MCF 10A (cell line): ENCODE data around the gene PIP4K2A. TPM values are rescaled to one million over a fixed set of nuclear protein-coding genes. Genes with fewer than 3 reads are reported as not detected.

Experiments used
- BruUV-seq: library from RNA; stranded (reverse); fragments of 400-500 nt; replicated peaks from 2 replicates; lab custom pipeline; 2021; lab: Mats Ljungman, UMichigan
- CTCF ChIA-PET: fragments of 300-600 bp; sonication (Branson Sonifier 250); formaldehyde crosslinking; extraction: SDS; loops from one replicate; lab custom pipeline; 2021; ENCODE audit warnings: antibody characterized with exemption, inconsistent platforms; lab: Yijun Ruan, JAX
- POLR2A ChIA-PET: fragments of 300-600, 350-650 bp; sonication (Branson Sonifier 250); formaldehyde crosslinking; extraction: SDS; loops from one replicate; lab custom pipeline; 2020; ENCODE audit warnings: antibody characterized with exemption, inconsistent platforms; lab: Yijun Ruan, JAX
- DNase-seq: peaks from one replicate; pipeline ENCODE4 v3.0.0-alpha.2; 2018; ENCODE audit not compliant: unreplicated experiment
- H3K27ac Mint-ChIP-seq: one replicate; pipeline ENCODE4 v1.8.0; 2022; ENCODE audit warnings: mild to moderate bottlenecking, low read depth, mixed read lengths; ENCODE audit not compliant: unreplicated experiment
- H3K27me3 Mint-ChIP-seq: one replicate; pipeline ENCODE4 v1.8.0; 2022; ENCODE audit warnings: mixed read lengths; ENCODE audit not compliant: insufficient read depth, unreplicated experiment
- H3K36me3 Mint-ChIP-seq: one replicate; pipeline ENCODE4 v1.8.0; 2022; ENCODE audit warnings: mild to moderate bottlenecking, moderate library complexity, mixed read lengths; ENCODE audit not compliant: insufficient read depth, unreplicated experiment
- H3K4me1 Mint-ChIP-seq: one replicate; pipeline ENCODE4 v1.8.0; 2022; ENCODE audit warnings: mixed read lengths; ENCODE audit not compliant: insufficient read depth, unreplicated experiment
- H3K4me3 Mint-ChIP-seq: one replicate; pipeline ENCODE4 v1.8.0; 2022; ENCODE audit warnings: mild to moderate bottlenecking, moderate library complexity, mixed read lengths; ENCODE audit not compliant: unreplicated experiment
- H3K9me3 Mint-ChIP-seq: one replicate; pipeline ENCODE4 v1.8.0; 2022; ENCODE audit warnings: mixed read lengths; ENCODE audit not compliant: unreplicated experiment
- intact Hi-C: fragments of 100-400 bp; cut with micrococcal nuclease; formaldehyde crosslinking; loops from 2 replicates; pipeline ENCODE4 v1.14.1; 2022
- total RNA-seq: library from RNA; stranded (reverse); gene quantifications from 2 replicates; pipeline ENCODE4 v1.2.3, GENCODE V29; 2022
- TF ChIP-seq, protein P1 (sequence below): fragments of 200-600 bp; IDR thresholded peaks from one replicate; pipeline ENCODE4 v1.8.0; 2022; ENCODE audit warnings: antibody characterized with exemption, mild to moderate bottlenecking; ENCODE audit not compliant: unreplicated experiment

PIP4K2A gene
- total RNA-seq, 1 experiment from 2014 or later, result 24.2 TPM

DNA sequence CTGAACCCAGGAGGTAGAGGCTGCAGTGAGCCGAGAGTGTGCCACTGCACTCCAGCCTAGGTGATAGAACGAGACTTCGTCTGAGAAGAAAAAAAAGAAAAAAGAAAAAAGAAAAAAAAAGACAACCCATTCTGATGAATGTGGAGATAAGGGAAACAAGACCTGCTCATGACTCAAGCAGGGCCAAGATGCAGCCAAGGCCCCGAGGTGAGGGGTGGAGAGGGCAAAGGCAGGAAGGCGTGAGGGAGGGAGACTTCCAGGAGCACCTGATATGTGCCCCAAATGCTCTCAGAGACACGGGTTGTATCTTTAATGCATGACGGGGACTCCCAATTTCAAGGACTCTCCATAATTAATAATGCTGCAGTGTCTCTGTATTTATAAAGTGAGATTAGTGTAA is 134.6 kb downstream of the PIP4K2A start:
- no peaks in the 10 kb centered on the region for H3K27me3 Mint-ChIP-seq
- no peak overlapping the region for H3K4me3 Mint-ChIP-seq
- H3K4me1 Mint-ChIP-seq, result no peaks in the 10 kb centered on the region
- H3K36me3 Mint-ChIP-seq, result peaks cover 11% of the 10 kb centered on the region
- TF ChIP-seq, protein P1, sequence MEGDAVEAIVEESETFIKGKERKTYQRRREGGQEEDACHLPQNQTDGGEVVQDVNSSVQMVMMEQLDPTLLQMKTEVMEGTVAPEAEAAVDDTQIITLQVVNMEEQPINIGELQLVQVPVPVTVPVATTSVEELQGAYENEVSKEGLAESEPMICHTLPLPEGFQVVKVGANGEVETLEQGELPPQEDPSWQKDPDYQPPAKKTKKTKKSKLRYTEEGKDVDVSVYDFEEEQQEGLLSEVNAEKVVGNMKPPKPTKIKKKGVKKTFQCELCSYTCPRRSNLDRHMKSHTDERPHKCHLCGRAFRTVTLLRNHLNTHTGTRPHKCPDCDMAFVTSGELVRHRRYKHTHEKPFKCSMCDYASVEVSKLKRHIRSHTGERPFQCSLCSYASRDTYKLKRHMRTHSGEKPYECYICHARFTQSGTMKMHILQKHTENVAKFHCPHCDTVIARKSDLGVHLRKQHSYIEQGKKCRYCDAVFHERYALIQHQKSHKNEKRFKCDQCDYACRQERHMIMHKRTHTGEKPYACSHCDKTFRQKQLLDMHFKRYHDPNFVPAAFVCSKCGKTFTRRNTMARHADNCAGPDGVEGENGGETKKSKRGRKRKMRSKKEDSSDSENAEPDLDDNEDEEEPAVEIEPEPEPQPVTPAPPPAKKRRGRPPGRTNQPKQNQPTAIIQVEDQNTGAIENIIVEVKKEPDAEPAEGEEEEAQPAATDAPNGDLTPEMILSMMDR, result no peak
- no peak overlapping the region for H3K27ac Mint-ChIP-seq
- POLR2A ChIA-PET, result no interaction called here
- H3K9me3 Mint-ChIP-seq, result no peaks in the 10 kb centered on the region
- CTCF ChIA-PET, result interaction anchor here (1.3 kb wide), 1 partner anchor 409 kb away, joined by 3 read pairs; no protein-coding TSS in a partner anchor
- intact Hi-C loops, result loop anchor here (10.0 kb wide), 2 partner anchors 255 to 585 kb away; partner anchors contain the start of gene BMI1
- DNase-seq, result no peak
- no TSS peak for BruUV-seq

DNA sequence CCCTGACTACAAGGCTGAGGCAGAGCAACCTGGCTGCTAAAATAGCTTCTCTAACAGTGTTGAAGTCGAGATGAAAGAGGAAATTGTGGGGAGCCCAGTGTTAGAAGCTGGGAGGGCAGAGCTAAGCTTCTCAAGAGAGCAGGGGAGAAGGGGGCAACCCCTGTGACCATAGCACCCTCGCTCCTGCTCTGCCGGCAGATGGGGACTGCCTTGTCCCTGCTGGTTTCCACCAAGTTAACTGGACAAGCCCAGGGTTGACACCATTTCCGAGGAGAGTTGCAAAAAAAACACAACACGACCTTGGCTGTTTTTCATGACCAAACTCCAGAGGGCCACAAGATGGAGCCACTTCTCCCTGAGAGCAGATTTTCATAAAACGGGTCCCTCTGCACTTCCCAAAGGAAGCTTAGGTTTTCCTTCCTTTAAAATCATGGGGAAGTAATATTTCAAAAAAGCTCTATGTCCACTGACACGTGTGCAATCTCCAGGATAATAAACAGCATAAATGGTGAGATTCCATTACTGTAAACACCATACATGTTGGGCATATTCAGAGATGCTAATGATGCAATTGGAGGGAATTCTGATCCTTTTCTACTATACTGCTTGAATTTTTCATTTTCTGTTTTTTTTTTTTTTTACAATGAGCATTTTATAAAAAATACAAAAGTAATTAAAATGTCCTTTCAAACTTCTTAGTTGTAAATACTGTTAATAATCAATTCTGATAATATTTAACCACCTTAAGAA is 140.4 kb downstream of the PIP4K2A start:
- no peak overlapping the region for H3K27ac Mint-ChIP-seq
- ChIA-PET CTCF (interaction anchor here (0.6 to 2.7 kb wide), 30 partner anchors 7 to 1037 kb away, joined by 3 to 16 read pairs (median 3); no protein-coding TSS in a partner anchor), POLR2A (interaction anchor here (0.9 kb wide), 1 partner anchor 9 kb away, joined by 3 read pairs; no protein-coding TSS in a partner anchor)
- intact Hi-C loops, result loop anchor here (1.0 to 10.0 kb wide), 2 partner anchors 413 to 579 kb away; no protein-coding TSS in a partner anchor
- H3K27me3 Mint-ChIP-seq, result no peaks in the 10 kb centered on the region
- H3K9me3 Mint-ChIP-seq, result peaks cover 8% of the 10 kb centered on the region
- H3K4me3 Mint-ChIP-seq, result no peak overlapping the region
- no peaks in the 10 kb centered on the region for H3K4me1 Mint-ChIP-seq
- DNase-seq, result peak; percentile 25
- BruUV-seq, result no TSS peak
- TF ChIP-seq, protein P1, result peak; percentile 33
- H3K36me3 Mint-ChIP-seq, result peaks cover 13% of the 10 kb centered on the region

DNA sequence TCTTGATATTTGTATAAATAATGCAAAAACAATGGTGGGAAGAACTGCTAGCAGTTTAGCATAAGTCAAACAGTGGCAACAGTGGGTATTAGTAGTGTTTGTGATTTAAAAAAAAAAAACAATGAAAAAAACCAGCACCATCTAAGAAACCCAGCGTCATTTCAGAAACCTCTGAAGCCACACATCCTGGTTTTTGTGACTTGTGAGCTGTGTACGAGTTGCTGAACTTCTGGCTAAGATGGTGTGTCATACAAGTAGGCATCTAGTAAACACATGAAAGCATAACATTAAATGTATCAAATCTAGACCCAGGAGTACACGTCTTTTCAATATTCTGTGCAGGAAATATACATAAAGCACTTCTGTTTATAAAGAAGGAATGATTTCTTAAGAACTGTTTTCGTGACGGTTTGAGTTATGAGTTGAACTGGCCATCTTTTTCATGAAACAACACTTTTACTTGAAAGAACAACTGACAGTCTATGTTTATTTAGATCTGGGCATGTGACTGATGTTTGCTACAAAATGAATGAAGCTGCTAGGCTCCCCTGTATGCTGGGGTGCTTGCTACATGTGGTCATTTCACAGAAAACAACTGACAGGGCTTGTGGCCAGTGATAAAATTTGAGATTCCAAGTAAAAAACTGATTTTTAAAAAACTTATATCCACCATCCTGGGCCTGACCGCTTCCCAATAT is 143.5 kb downstream of the PIP4K2A start:
- ChIA-PET CTCF (interaction anchor here (0.6 kb wide), 1 partner anchor 994 kb away, joined by 4 read pairs; no protein-coding TSS in a partner anchor), POLR2A (interaction anchor here (0.9 kb wide), 1 partner anchor 17 kb away, joined by 3 read pairs; no protein-coding TSS in a partner anchor)
- H3K27ac Mint-ChIP-seq, result no peak overlapping the region
- H3K36me3 Mint-ChIP-seq, result peaks cover 15% of the 10 kb centered on the region
- no peaks in the 10 kb centered on the region for H3K27me3 Mint-ChIP-seq
- no peaks in the 10 kb centered on the region for H3K4me1 Mint-ChIP-seq
- intact Hi-C loops, result loop anchor here (10.0 kb wide), 1 partner anchor 576 kb away; no protein-coding TSS in a partner anchor
- BruUV-seq, result no TSS peak
- no peak overlapping the region for H3K4me3 Mint-ChIP-seq
- peaks cover 8% of the 10 kb centered on the region for H3K9me3 Mint-ChIP-seq
- no peak for DNase-seq
- TF ChIP-seq, protein P1, result no peak

DNA sequence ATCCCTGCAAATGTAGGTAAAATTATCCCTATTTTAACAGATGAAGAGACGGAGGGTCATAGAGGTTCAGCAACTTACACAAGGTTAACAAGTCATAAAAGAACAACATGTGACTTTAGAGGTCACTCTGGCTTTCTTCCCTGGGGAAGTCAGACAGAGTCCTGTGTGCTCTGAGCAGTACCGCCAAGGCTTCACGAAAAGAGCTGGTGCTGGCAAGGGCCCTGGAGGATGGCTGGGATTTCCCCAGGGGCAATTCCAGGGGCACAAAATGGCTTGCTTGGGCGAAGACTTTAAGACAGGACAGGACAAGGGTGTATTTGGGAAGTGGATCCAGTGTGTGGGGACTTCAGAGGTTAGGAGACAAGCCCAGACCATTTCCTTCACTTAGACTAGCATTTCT is 144.1 kb downstream of the PIP4K2A start:
- Mint-ChIP-seq H3K4me3 (no peak overlapping the region), H3K36me3 (peaks cover 15% of the 10 kb centered on the region), H3K4me1 (no peaks in the 10 kb centered on the region), H3K27ac (no peak overlapping the region), H3K9me3 (peaks cover 8% of the 10 kb centered on the region), H3K27me3 (no peaks in the 10 kb centered on the region)
- ChIA-PET CTCF (no interaction called here), POLR2A (interaction anchor here (0.9 kb wide), 1 partner anchor 16 kb away, joined by 3 read pairs; no protein-coding TSS in a partner anchor)
- no peak for DNase-seq
- TF ChIP-seq, protein P1, result no peak
- intact Hi-C loops, result loop anchor here (10.0 kb wide), 1 partner anchor 575 kb away; no protein-coding TSS in a partner anchor
- BruUV-seq, result no TSS peak
